GM23338 (cell line): ENCODE measurements around the gene BHLHE23. TPM values are rescaled to one million over a fixed set of nuclear protein-coding genes. Genes with fewer than 3 reads are reported as not detected.

Experiments
- ATAC-seq: fragments of 200-7000 bp; cut with Tn5 transposase; 3 replicates; pipeline ENCODE4 v1.9.1; 2020
- DNase-seq: peaks from one replicate; pipeline ENCODE4 v3.0.0-alpha.2; 2015; ENCODE audit warnings: low spot score
- H2AFZ ChIP-seq: fragments of 200-600 bp; sonication (generic); 2 replicates; pipeline ENCODE4 v1.8.0; 2016; ENCODE audit warnings: antibody characterized with exemption, mild to moderate bottlenecking, moderate library complexity
- H3F3A ChIP-seq: fragments of 200-600 bp; sonication (generic); replicated peaks from 2 replicates; pipeline ENCODE4 v1.8.0; 2017; ENCODE audit warnings: antibody characterized with exemption, mixed run types, low read depth
- H3K27ac ChIP-seq: fragments of 200-600 bp; sonication (generic); 2 replicates; pipeline ENCODE4 v1.6.1; 2016; ENCODE audit warnings: low read depth
- H3K27me3 ChIP-seq: fragments of 200-600 bp; sonication (generic); 2 replicates; pipeline ENCODE4 v1.8.0; 2016; ENCODE audit warnings: mild to moderate bottlenecking, mixed run types, moderate library complexity; ENCODE audit not compliant: insufficient read depth
- H3K36me3 ChIP-seq: fragments of 200-600 bp; sonication (generic); 2 replicates; pipeline ENCODE4 v1.8.0; 2016; ENCODE audit warnings: mild to moderate bottlenecking; ENCODE audit not compliant: insufficient read depth
- H3K4me1 ChIP-seq: fragments of 200-600 bp; sonication (generic); 2 replicates; pipeline ENCODE4 v1.8.0; 2016; ENCODE audit warnings: mild to moderate bottlenecking, moderate library complexity; ENCODE audit not compliant: insufficient read depth
- H3K4me2 ChIP-seq: fragments of 200-600 bp; sonication (generic); 2 replicates; pipeline ENCODE4 v1.7.1; 2017; ENCODE audit warnings: mixed run types
- H3K4me3 ChIP-seq: fragments of 200-600 bp; sonication (generic); 2 replicates; pipeline ENCODE4 v1.6.1; 2016; ENCODE audit warnings: mixed run types
- H3K79me2 ChIP-seq: fragments of 200-600 bp; sonication (generic); replicated peaks from 2 replicates; pipeline ENCODE4 v1.8.0; 2017; ENCODE audit warnings: mild to moderate bottlenecking; ENCODE audit not compliant: insufficient read depth
- H3K9me2 ChIP-seq: fragments of 200-600 bp; sonication (generic); 2 replicates; pipeline ENCODE4 v1.8.0; 2017; ENCODE audit not compliant: insufficient read depth
- H4K20me1 ChIP-seq: fragments of 200-600 bp; sonication (generic); replicated peaks from 2 replicates; pipeline ENCODE4 v1.8.0; 2017; ENCODE audit warnings: mild to moderate bottlenecking; ENCODE audit not compliant: insufficient read depth
- H3K27ac Mint-ChIP-seq: 2 replicates; pipeline ENCODE4 v1.8.0; 2020; ENCODE audit warnings: inconsistent platforms, mild to moderate bottlenecking, moderate library complexity, mixed read lengths
- H3K27me3 Mint-ChIP-seq: 3 replicates; pipeline ENCODE4 v1.8.0; 2022; ENCODE audit warnings: low read depth, mild to moderate bottlenecking, moderate library complexity, mixed read lengths, inconsistent platforms; ENCODE audit not compliant: insufficient read depth, poor library complexity
- H3K36me3 Mint-ChIP-seq: 3 replicates; pipeline ENCODE4 v1.8.0; 2021; ENCODE audit warnings: low read depth, mild to moderate bottlenecking, inconsistent platforms, moderate library complexity, mixed read lengths
- H3K4me1 Mint-ChIP-seq: 3 replicates; pipeline ENCODE4 v1.8.0; 2020; ENCODE audit warnings: mild to moderate bottlenecking, inconsistent platforms, mixed read lengths
- H3K4me3 Mint-ChIP-seq: 3 replicates; pipeline ENCODE4 v1.8.0; 2021; ENCODE audit warnings: moderate library complexity, mild to moderate bottlenecking, inconsistent platforms, mixed read lengths
- H3K9me3 Mint-ChIP-seq: 3 replicates; pipeline ENCODE4 v1.8.0; 2020; ENCODE audit warnings: moderate library complexity, mild to moderate bottlenecking, inconsistent platforms, mixed read lengths
- JUNB ChIP-seq: IDR thresholded peaks from one replicate; pipeline ENCODE4 v1.6.1; 2016; ENCODE audit warnings: antibody characterized with exemption; ENCODE audit not compliant: unreplicated experiment
- NANOG ChIP-seq: IDR thresholded peaks from 2 replicates; pipeline ENCODE4 v1.6.1; 2016; ENCODE audit warnings: antibody characterized with exemption, borderline replicate concordance
- polyA plus RNA-seq: library from polyadenylated mRNA; unstranded; fragments of >200 nt; fragmentation: Nextera tagmentation; extraction: Ambion mirVana; gene quantifications from 2 replicates; pipeline ENCODE4 v1.2.1, GENCODE V29; 2016
- total RNA-seq: library from RNA; depleted of rRNA; stranded (reverse); fragments of >200 nt; shearing (Covaris generic); gene quantifications from 2 replicates; pipeline ENCODE4 v1.2.3, GENCODE V29; 2014
- TF ChIP-seq, protein P1 (sequence below): fragments of 250-450 bp; sonication (Bioruptor Pico); IDR thresholded peaks from 2 replicates; pipeline ENCODE4 v1.5.0; 2020; ENCODE audit warnings: mild to moderate bottlenecking, moderate library complexity
- TF ChIP-seq, protein P2 (sequence below), 2 experiments: fragments of 200-600 bp in 1 of 2; sonication (generic) in 1 of 2; conservative IDR thresholded peaks; 2 replicates each; pipeline versions ENCODE4 v1.5.1 to v1.6.1; 2016 to 2017; ENCODE audit warnings: antibody characterized with exemption in 2 of 2, low read depth in 2 of 2, mild to moderate bottlenecking in 2 of 2, moderate library complexity in 1 of 2

Gene BHLHE23
- total and polyA plus RNA-seq, 2 experiments from 2014 or later = 0.52 to 5.0 TPM

DNA sequence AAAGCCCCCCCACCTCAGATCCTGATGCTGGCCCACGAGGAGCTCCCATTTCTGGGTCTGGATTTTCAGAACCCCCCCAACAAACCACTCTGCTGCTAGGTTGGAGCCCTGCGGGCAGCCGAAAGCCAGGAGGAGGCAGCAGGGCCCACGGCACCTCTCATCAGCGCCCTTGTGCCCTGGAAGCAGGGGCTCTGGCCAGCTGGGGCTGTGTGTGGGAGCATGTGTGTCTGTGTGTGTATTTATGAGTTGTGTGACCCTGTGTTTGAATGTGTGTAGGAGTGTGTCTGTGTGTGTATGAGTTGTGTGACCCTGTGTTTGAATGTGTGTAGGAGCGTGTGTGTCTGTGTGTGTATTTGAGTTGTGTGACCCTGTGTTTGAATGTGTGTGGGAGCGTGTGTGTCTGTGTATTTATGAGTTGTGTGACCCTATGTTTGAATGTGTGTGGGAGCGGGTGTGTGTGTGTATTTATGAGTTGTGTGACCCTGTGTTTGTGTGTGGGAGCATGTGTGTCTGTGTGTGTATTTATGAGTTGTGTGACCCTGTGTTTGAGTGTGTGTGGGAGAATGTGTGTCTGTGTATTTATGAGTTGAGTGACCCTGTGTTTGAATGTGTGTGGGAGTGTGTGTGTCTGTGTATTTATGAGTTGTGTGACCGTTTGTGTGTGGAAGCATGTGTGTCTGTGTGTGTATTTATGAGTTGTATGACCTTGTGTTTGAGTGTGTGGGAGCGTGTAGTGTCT is 35.4 kb downstream of the BHLHE23 start (continued):
- TF ChIP-seq, protein P1, sequence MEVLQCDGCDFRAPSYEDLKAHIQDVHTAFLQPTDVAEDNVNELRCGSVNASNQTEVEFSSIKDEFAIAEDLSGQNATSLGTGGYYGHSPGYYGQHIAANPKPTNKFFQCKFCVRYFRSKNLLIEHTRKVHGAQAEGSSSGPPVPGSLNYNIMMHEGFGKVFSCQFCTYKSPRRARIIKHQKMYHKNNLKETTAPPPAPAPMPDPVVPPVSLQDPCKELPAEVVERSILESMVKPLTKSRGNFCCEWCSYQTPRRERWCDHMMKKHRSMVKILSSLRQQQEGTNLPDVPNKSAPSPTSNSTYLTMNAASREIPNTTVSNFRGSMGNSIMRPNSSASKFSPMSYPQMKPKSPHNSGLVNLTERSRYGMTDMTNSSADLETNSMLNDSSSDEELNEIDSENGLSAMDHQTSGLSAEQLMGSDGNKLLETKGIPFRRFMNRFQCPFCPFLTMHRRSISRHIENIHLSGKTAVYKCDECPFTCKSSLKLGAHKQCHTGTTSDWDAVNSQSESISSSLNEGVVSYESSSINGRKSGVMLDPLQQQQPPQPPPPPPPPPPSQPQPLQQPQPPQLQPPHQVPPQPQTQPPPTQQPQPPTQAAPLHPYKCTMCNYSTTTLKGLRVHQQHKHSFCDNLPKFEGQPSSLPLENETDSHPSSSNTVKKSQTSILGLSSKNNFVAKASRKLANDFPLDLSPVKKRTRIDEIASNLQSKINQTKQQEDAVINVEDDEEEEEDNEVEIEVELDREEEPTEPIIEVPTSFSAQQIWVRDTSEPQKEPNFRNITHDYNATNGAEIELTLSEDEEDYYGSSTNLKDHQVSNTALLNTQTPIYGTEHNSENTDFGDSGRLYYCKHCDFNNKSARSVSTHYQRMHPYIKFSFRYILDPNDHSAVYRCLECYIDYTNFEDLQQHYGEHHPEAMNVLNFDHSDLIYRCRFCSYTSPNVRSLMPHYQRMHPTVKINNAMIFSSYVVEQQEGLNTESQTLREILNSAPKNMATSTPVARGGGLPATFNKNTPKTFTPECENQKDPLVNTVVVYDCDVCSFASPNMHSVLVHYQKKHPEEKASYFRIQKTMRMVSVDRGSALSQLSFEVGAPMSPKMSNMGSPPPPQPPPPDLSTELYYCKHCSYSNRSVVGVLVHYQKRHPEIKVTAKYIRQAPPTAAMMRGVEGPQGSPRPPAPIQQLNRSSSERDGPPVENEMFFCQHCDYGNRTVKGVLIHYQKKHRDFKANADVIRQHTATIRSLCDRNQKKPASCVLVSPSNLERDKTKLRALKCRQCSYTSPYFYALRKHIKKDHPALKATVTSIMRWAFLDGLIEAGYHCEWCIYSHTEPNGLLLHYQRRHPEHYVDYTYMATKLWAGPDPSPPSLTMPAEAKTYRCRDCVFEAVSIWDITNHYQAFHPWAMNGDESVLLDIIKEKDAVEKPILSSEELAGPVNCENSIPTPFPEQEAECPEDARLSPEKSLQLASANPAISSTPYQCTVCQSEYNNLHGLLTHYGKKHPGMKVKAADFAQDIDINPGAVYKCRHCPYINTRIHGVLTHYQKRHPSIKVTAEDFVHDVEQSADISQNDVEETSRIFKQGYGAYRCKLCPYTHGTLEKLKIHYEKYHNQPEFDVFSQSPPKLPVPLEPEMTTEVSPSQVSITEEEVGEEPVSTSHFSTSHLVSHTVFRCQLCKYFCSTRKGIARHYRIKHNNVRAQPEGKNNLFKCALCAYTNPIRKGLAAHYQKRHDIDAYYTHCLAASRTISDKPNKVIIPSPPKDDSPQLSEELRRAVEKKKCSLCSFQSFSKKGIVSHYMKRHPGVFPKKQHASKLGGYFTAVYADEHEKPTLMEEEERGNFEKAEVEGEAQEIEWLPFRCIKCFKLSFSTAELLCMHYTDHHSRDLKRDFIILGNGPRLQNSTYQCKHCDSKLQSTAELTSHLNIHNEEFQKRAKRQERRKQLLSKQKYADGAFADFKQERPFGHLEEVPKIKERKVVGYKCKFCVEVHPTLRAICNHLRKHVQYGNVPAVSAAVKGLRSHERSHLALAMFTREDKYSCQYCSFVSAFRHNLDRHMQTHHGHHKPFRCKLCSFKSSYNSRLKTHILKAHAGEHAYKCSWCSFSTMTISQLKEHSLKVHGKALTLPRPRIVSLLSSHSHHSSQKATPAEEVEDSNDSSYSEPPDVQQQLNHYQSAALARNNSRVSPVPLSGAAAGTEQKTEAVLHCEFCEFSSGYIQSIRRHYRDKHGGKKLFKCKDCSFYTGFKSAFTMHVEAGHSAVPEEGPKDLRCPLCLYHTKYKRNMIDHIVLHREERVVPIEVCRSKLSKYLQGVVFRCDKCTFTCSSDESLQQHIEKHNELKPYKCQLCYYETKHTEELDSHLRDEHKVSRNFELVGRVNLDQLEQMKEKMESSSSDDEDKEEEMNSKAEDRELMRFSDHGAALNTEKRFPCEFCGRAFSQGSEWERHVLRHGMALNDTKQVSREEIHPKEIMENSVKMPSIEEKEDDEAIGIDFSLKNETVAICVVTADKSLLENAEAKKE (CRISPR knock-in tag) = no peak
- no peak for TF ChIP-seq NANOG
- TF ChIP-seq, protein P2, sequence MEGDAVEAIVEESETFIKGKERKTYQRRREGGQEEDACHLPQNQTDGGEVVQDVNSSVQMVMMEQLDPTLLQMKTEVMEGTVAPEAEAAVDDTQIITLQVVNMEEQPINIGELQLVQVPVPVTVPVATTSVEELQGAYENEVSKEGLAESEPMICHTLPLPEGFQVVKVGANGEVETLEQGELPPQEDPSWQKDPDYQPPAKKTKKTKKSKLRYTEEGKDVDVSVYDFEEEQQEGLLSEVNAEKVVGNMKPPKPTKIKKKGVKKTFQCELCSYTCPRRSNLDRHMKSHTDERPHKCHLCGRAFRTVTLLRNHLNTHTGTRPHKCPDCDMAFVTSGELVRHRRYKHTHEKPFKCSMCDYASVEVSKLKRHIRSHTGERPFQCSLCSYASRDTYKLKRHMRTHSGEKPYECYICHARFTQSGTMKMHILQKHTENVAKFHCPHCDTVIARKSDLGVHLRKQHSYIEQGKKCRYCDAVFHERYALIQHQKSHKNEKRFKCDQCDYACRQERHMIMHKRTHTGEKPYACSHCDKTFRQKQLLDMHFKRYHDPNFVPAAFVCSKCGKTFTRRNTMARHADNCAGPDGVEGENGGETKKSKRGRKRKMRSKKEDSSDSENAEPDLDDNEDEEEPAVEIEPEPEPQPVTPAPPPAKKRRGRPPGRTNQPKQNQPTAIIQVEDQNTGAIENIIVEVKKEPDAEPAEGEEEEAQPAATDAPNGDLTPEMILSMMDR (conservative IDR thresholded peaks at IDR 0.05; ENCODE audit: low read depth in 2 of 2) = no peak

DNA sequence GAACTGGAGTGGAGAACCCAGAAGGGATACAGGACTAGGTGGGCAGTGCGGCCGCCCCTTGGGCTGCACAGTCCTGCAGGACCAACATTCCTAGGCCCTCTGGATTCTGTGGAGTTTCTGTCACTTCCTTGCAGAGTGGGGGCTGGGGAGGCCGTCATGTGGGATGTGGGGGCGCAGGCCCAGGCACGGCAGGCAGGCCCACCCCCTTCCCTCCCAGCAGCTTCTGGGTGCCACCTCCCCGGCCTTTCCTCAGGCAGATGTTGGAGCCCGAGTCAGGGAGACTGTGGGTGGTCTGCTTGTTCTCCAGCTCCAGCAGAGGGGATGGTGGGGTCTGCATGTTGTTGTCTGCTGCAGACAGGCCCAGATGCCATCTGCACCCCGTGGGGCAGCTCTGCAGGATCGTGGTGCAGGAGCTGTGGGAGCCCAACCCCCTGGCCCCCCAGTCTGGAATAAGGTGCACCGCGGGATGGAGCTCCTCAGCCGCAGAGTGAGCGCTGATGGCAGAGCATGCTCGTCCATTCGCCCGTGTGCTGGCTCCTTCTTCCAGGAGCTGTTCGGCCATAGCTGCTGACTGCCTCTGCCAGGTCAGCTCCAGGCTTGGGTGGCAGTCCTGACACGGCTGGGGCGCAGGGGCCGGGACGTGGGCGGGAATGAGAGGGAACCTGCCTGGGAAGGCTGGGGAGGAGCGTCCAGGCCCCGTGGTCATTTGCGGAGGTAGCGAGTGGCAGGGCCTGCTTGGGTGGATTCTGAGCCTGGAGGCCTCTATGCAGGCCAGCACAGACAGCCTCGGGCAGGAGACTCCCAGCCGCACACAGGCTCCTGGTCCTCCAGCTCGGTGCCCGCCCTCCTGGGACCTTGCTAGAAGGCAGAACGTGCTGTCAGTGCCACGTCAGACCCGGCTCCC is 36.2 kb downstream of the BHLHE23 start:
- Mint-ChIP-seq H3K27me3 (peaks cover 49% of the 10 kb centered on the region), H3K9me3 (peaks cover 2% of the 10 kb centered on the region; the same call in 2 of the 3 replicates), H3K36me3 (no peaks in the 10 kb centered on the region; the same call in 2 of the 3 replicates), H3K27ac (no peak overlapping the region), H3K4me1 (peaks cover 31% of the 10 kb centered on the region), H3K4me3 (no peak overlapping the region)
- peaks cover 29% of the 10 kb centered on the region for H3K4me1 ChIP-seq
- no peak overlapping the region for H3K4me3 ChIP-seq
- no peak for TF ChIP-seq JUNB
- H4K20me1 ChIP-seq = no peaks in the 10 kb centered on the region
- H2AFZ ChIP-seq = no peak overlapping the region
- DNase-seq = no peak
- H3K9me2 ChIP-seq = no peaks in the 10 kb centered on the region
- peaks cover 28% of the 10 kb centered on the region for H3K27me3 ChIP-seq
- H3K27ac ChIP-seq = no peak overlapping the region
- no peaks in the 10 kb centered on the region for H3K36me3 ChIP-seq
- peaks cover 12% of the 10 kb centered on the region; the same call in 1 of the 2 replicates for H3F3A ChIP-seq
- H3K79me2 ChIP-seq = no peaks in the 10 kb centered on the region
- no peak for ATAC-seq
- H3K4me2 ChIP-seq = no peak overlapping the region
